Stimulated activated CD8-positive, alpha-beta memory T cell treated with anti-CD3 and anti-CD28 coated beads, Interleukin-7, amount 100 ng/mL, for 4 hours (primary cell): Measurements from ENCODE around the gene ZNF175.
"Not testable (repeated sequence)": the region's sequence is repeated elsewhere in the genome, so short reads cannot be mapped to it uniquely, and the experiment has no call there.

Source experiments
- DNase-seq, 2 donors: peaks; one replicate each; pipeline ENCODE4 v3.0.0-alpha.2; 2020; ENCODE audit warnings: low read depth in 2 of 2

The ZNF175 gene

GRCh38 chr19:51628153-51628939 is 57.3 kb downstream of the ZNF175 start:
- DNase-seq, result no peak

- not testable (repeated sequence) for DNase-seq
Observed at GRCh38 chr19:51630315-51630714, 59.2 kb downstream of the ZNF175 start, which contains the start of gene SIGLEC5. Gene SIGLEC5, minus strand, starts transcription at chr19:51630401. Its CDS starts 66 bp downstream, at chr19:51630335.

- DNase-seq, result no peak
Observed at GRCh38 chr19:51632126-51632525, 61.0 kb downstream of the ZNF175 start.

GRCh38 chr19:51637362-51637978 is 66.4 kb downstream of the ZNF175 start:
- no peak for DNase-seq

- DNase-seq, result no peak
Observed at GRCh38 chr19:51639916-51640315, 68.8 kb downstream of the ZNF175 start.

- DNase-seq, result no peak
Observed at GRCh38 chr19:51640386-51640785, 69.3 kb downstream of the ZNF175 start.

- no peak for DNase-seq
Observed at GRCh38 chr19:51641648-51642047, 70.6 kb downstream of the ZNF175 start.
